ENCODE data around the gene SOWAHA.

SOWAHA gene

GRCh38 chr5:132810605-132811004 is 2.5 kb upstream of the SOWAHA start:
- DNase-seq = no peak

- no peak for DNase-seq
Measured at GRCh38 chr5:132812123-132812765, 858 bp upstream of the SOWAHA start.

- no peak for DNase-seq
Measured at GRCh38 chr5:132813599-132814502, 749 bp downstream of the SOWAHA start.

GRCh38 chr5:132814503-132815294 is 1.6 kb downstream of the SOWAHA start:
- DNase-seq = no peak

GRCh38 chr5:132815454-132815853 is 2.4 kb downstream of the SOWAHA start:
- DNase-seq = no peak

- DNase-seq = no peak
Measured at GRCh38 chr5:132816083-132816482, 3.0 kb downstream of the SOWAHA start.

- DNase-seq = no peak
Measured at GRCh38 chr5:132816554-132816953, 3.5 kb downstream of the SOWAHA start.

- no peak for DNase-seq
Measured at GRCh38 chr5:132817011-132817410, 3.9 kb downstream of the SOWAHA start.

GRCh38 chr5:132819468-132819867 is 6.4 kb downstream of the SOWAHA start:
- no peak for DNase-seq

GRCh38 chr5:132820162-132820754 is 7.2 kb downstream of the SOWAHA start:
- DNase-seq = peak; percentile 97

- no peak for DNase-seq
Measured at GRCh38 chr5:132821350-132821749, 8.2 kb downstream of the SOWAHA start.

GRCh38 chr5:132821791-132822190 is 8.7 kb downstream of the SOWAHA start:
- no peak for DNase-seq

- DNase-seq = no peak
Measured at GRCh38 chr5:132822650-132823480, 9.8 kb downstream of the SOWAHA start.

GRCh38 chr5:132823481-132824050 is 10.5 kb downstream of the SOWAHA start:
- DNase-seq = no peak

GRCh38 chr5:132824426-132824825 is 11.3 kb downstream of the SOWAHA start:
- no peak for DNase-seq

GRCh38 chr5:132825033-132825833 is 12.1 kb downstream of the SOWAHA start:
- DNase-seq = no peak

GRCh38 chr5:132825834-132826391 is 12.8 kb downstream of the SOWAHA start:
- no peak for DNase-seq

- no peak for DNase-seq
Measured at GRCh38 chr5:132826424-132827082, 13.5 kb downstream of the SOWAHA start.

GRCh38 chr5:132827943-132828673 is 15.0 kb downstream of the SOWAHA start:
- DNase-seq = no peak
